ENCODE data around the gene MFSD12. TPM values are rescaled to one million over a fixed set of nuclear protein-coding genes. Genes with fewer than 3 reads are reported as not detected.
A peak's percentile ranks its signal among the peaks of the same experiment; 100 is the strongest.
"Not testable (repeated sequence)": the region's sequence is repeated elsewhere in the genome, so short reads cannot be mapped to it uniquely, and the experiment has no call there.

MFSD12 gene
- polyA plus RNA-seq, 3 donors: 44.0 to 93.7 (median 60.7) TPM

DNA sequence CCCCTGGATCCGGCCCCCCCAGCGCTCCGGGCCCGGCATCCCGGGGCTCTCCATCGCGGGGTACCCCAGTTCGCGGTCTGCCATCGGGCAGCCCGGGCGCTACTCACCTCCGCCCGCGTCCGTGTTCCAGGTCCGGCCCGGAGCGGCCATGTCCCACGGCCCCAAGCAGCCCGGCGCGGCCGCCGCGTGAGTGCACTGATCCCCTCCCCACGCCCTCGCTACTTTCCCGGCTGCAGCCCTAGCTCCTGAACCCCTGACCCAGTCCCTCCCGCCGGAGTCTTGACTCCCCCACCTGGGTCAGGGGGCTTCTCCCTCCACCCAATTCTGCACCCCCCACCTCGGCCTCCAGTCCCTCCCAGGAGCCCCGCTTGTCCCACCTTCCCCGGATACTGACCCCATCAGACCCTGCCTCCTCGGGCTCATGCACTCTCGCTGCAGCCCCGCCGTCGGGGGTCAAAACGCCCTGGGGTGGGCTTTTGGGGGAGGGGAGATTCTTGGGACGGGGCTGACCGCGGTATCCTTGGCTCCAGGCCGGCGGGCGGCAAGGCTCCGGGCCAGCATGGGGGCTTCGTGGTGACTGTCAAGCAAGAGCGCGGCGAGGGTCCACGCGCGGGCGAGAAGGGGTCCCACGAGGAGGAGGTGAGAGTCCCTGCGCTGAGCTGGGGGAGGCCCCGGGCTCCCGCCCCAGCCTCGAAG, 15.9 kb upstream of the MFSD12 start:
- no peak for DNase-seq (ENCODE audit: extremely low read depth in 1 of 11, low read depth in 9 of 11, low spot score in 4 of 11)

DNA sequence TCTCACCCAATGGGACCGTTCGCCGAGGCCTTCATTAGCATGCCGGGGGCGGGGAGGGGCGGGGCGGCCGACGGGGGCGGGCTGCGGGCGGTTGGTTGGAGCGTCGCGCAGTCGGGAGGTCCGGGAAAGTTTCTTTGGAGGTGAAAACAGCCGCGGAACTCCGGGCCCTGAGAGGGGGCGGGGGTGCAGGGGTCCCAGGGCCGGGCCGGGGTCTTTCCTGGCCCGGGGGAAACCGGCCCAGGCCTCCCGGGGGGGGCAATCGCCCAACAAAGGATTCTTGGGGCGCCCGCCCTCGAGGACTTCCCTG, 15.4 kb upstream of the MFSD12 start, which contains the start of gene HMG20B:
HMG20B (plus strand) TSS at position 90 of the 307 bp plus-strand sequence. CDS start 366 bp downstream, outside the sequence.
- no peak for DNase-seq (ENCODE audit: extremely low read depth in 1 of 11, low read depth in 9 of 11, low spot score in 4 of 11)

DNA sequence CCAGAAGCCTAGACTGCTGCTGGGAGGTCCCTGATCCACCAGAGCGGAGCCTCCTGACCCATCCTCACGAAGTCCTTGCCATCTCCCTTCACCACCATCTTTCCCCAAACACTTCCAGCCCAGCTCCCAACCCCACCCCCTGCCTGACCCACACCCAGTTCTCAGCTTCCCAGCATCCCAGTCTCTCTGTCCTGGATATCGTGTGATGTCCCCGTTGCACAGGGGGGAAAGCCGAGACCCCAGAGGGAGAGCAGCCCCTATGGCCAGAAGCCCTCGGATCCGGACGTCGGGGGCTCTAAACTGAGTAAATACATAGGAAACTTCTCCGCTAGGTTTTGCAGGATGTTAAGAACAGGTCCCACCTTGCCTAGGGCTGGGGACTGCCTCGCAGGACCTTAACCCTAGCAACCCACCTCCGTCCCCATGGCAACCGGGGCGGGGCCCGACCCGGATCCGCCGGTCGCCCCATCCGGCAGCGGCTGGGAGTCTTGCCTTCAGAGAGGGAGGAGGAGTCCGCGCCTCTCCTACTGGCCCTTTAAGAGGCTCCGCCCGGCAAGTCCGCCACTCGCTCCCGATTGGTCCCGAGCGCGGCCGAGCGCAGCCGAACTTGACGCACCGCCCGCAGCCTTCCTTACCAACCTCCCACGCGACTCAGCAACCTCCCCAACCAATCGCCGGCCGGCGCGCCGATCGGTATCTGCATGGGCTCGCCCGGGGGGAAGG, 14.9 kb upstream of the MFSD12 start:
- DNase-seq (ENCODE audit: extremely low read depth in 1 of 11, low read depth in 9 of 11, low spot score in 4 of 11): peak; percentile 94 to 100 (median 99)

DNA sequence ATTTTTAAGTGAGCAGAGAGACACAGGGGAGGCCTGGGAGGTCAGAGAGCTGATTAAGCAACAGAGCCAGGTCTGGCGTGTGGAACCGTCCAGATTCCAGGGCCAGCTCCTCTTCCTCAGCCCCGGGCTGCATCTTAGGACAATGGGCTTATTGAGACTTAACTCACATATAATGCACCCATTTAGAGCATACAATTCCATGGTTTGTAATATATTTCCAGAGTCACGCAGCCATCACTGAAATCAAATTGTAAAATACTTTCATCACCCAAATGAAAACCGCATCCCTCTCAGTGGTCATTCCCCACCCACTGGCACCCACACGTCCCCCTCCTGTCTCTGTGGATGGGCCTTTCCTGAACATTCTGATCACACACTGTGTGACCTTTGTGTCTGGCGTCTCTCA, 13.2 kb upstream of the MFSD12 start:
- DNase-seq (ENCODE audit: extremely low read depth in 1 of 11, low read depth in 9 of 11, low spot score in 4 of 11): no peak

DNA sequence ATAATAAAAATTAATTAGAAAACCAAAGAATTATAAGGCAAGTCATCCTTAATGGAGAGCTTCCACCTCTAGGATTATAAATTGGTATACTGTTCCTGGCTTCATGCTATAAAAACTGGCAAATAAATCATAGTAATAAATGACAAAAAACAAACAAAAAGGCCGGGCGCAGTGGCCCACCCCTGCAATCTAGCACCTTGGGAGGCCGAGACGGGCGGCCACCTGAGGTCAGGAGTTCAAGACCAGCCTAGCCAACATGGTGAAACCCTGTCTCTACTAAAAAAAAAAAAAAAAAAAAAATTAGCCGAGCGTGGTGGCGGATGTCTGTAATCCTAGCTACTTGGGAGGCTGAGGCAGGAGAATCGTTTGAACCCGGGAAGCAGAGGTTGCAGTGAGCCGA, 12.7 kb upstream of the MFSD12 start:
- DNase-seq (ENCODE audit: extremely low read depth in 1 of 11, low read depth in 9 of 11, low spot score in 4 of 11): not testable (repeated sequence)

DNA sequence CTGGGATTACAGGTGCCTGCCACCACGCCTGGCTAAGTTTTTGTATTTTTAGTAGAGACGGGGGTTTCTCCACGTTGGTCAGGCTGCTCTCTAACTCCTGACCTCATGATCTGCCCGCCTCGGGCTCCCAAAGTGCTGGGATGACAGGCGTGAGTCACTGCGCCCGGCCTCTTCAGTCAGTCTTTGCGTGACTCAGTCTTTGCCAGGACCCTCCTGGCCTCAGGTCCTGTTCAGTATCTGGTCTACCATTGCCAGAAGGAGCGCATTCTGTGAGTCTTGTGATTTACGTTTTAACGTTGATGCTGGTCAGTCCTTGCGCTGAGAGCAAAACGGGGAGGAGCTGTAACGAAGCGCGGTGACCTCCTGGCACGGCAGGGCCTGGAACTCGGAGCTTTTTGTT, 7.8 kb upstream of the MFSD12 start:
- no peak for DNase-seq (ENCODE audit: extremely low read depth in 1 of 11, low read depth in 9 of 11, low spot score in 4 of 11)

DNA sequence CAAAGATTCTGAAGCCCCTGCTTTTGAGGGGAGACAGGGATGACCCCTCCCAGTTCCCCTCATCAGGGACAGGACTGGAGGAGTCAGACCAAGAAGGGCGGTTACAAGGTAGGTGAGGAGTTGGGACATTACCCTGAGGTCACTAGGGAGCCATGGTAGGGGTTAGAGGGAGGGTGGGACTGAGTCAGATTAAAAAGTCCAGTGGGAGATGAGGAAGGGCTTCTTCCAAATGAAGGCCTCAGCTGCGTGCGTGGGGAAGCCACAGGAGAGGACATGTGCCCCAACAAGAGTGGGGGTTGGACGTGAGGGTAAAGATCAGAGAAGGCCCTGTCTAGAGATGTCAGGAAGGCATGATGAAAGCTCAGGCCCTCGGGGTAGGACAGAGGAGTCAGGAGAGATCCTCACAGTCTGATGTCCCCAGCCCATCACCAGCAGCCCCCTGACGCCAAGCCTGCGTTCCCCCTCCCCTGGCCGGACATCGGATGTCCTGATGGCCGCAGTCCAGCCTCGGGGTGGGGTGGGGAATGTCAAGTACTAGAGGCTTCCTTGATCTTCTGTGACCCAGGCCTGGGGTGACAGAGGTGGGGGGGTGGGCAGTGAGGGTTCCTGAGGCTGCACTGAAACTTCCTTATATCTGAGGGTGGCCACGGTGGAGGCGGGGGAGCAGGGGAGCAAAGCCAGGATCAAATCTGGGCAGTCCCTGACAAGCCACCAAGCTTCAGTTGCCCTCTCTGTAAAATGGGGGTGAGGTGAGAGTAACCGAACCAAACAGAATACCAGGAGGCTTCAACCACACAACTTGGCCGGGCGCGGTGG, 6.5 kb upstream of the MFSD12 start:
- no peak for DNase-seq (ENCODE audit: extremely low read depth in 1 of 11, low read depth in 9 of 11, low spot score in 4 of 11)

DNA sequence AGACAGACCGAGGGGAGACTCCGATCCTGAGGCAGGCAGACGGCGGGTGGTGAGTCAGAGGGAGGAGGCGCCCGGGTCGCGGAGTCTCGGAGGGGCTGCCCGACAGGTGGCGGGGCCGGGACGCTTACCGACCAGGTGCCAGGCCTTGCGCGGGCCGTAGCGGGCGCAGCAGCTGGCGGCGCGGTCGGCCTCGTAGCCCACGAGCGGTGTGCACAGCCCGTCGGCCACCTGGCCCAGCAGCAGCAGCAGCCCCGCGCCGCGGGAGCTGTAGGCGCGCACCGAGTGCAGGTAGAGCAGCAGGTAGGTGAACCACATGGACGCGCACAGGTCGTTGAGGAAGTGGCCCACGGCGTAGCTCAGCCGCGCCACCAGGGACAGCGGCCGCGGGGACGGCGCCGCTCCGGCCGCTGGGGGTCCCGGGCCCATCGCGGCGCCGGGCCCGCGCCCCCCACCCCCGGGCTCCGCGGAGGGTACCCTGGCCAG, 367 bp downstream of the MFSD12 start:
- DNase-seq (ENCODE audit: extremely low read depth in 1 of 11, low read depth in 9 of 11, low spot score in 4 of 11): no peak

DNA sequence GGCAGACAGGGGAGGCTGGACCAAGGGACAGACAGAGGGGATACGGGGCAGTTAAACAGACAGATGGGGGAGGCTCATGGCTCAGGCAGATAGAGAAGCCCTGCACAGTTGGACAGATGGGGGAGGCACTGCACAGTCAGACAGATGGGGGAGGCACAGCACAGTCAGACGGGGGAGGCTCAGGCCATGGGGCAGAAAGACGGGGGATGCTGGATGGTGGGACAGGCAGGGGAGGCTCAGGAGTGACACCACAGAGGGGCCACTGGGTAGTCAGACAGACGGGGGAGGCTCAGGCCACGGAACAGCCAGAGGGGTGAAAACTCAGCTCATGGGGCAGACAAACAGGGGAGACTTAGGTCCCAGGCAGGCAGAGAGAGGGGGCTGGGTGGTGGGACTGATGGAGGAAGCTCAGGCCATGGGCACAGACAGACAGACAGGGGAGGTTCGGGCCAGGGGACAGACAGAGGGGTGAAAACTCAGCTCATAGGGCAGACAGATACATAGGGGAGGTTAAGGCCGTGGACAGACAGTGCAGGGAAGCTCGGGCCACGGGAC, 886 bp downstream of the MFSD12 start:
- no peak for DNase-seq (ENCODE audit: extremely low read depth in 1 of 11, low read depth in 9 of 11, low spot score in 4 of 11)

DNA sequence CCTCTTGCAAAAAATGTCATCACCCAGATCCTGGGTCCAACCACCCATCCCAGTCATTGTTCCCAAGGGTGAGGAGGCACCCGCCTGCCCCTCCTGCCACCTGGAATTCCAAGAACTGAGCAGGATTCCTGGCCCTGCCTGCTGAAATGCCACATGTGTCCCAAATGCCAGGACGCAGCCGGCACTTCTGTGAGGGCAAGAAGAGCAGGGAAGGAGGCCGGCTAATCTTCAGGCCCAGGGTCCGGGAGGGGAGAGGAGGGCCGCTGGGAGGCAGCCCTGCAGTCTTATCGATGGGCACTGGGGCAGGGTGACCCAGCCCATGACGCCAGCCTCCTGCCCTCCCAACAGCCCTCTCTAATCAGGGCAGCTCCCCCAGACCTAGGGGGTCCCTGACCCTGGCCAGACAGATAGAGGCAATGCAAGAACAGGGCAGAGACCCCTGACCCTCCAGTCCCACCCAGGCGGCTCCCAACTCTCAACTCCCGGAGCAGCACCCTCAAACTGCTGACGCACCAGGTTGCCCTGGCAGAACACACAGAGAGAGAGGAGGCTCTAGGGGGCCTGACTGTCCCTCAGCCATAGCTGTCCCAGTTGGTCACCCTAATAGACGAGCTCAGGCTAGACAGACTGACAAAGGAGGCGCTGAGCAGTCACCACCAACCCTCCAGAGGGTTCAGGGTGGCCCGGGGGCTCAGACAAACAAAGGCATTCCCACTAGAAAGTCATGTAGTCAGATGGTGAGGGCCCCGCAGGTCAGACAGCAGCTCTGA, 1.5 kb downstream of the MFSD12 start:
- no peak for DNase-seq (ENCODE audit: extremely low read depth in 1 of 11, low read depth in 9 of 11, low spot score in 4 of 11)

DNA sequence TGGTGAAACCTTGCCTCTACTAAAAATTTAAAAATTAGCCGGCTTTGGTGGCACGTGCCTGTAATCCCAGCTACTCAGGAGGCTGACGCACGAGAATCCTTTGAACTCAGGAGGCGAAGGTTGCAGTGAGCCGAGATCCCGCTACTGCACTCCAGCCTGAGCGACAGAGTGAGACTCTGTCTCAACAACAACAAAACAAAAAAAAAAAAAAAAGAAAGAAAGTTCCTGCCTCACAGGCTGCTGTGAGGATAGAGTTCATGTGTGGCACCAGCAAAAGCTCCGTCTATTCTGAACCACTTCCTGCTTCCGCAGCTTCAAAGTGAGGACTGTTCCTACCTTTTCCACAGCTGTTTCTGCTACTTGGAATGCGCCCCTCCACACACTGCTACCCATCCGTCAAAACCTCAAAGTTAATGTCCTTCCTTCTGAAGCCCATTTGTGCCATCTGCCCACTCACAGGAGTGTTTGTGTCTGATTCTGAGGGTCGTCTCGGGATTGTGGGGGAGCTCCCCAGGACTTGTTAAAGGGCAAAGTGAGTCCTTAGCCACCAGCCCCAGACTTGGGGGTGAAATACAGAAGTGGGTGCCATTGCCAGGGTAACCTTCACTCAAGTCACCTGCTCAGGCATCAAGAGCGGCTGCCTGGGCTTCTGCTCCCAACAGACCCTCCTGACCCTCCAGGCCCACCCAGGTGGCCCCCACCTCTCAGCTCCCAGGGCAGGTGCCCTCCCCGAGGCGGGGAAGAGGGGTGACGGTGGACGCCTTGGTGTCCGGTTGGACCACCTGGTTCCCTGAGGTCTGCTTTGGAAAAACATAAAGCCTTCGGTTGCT, 2.9 kb downstream of the MFSD12 start:
- DNase-seq (ENCODE audit: extremely low read depth in 1 of 11, low read depth in 9 of 11, low spot score in 4 of 11): no peak

DNA sequence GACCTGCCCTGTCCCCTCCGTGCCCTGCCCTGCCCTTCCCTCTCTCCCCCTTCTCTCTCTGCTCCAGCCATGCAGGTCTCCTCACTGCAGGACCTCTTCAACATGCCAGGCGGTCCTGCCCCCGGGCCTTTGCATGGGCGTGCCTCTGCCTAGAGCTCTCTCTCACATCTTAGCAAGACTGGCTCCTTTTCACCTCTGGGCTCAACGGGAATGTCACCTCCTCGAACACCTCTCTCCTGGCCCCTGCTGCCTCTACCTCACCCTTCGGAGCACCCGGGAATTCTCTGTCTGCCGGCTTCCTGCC, 5.6 kb downstream of the MFSD12 start:
- no peak for DNase-seq (ENCODE audit: extremely low read depth in 1 of 11, low read depth in 9 of 11, low spot score in 4 of 11)

DNA sequence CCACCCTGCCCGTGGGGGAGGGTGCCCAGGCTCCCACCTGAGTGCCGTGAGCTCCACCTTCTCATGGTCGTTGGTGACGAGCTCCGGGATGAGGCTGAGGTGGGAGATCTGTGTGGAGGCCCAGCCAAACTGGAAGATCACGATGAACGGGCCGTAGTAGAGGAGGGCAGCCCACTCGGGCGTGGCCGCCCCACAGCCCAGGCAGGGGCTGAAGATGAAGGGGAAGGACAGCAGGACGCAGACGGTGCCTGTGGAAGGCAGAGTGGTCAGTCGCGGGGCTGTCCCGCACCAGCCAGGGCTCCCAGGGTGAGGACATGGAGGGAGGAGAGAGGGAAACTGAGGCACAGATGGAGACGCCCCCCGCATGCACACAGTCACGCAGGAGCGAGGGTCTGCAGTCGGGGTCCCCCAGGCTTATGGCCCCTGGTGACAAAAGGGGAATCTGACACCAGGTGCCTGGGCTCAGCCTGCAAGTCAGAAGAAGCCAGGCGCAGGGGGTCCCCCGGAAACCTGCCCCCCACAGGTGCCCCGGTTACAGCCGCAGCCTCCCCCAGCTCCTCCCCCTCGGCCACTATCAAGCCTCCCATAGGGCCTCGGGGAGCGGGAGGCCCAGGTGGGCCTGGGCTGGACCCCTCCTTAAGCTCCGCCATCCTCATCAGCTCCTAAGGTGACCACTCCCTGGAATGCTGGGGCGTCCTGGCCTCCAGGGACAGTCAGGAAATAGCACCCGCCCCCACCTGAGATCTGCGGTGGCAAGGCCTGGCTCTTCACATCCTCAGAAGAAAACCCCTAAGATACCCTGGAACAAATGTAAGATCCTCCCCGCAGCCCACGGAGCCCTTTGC, 6.2 kb downstream of the MFSD12 start:
- no peak for DNase-seq (ENCODE audit: extremely low read depth in 1 of 11, low read depth in 9 of 11, low spot score in 4 of 11)

DNA sequence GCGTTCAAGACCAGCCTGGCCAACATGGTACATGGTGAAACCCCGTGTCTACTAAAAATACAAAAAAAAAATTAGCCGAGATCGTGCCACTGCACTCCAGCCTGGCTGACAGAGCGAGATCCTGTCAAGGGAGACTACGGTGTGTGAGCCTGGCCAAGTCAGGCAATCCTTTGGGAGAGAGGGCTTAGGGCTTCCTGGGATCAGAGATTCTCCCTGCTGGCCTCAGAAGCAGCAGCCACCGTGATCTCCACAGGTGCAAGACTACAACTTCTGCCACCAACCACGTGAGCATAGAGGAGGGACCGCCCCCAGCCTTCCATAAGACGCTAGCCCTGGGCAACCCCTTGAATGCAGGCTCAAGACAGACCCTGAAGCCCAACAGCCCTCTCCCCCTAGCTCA, 7.6 kb downstream of the MFSD12 start:
- no peak for DNase-seq (ENCODE audit: extremely low read depth in 1 of 11, low read depth in 9 of 11, low spot score in 4 of 11)

DNA sequence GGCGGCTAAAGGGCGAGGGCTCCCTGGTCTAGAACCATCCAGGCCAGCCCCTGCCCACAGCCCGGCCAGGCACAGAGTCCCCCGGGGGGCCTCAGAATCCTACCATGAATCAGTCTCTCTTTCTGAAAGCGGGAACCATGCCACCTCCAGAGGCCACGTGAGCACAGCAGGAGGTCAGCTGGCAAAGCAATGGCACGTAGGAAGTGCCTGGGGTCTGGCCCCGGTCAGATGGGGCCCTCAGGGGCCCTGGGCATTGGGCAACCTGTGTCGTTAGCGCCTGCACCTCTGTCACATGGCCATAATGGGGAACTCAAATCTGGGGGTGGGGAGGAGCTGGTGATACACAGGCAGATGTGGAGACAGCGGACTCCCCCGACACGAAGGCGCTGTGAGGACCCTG, 8.8 kb downstream of the MFSD12 start:
- DNase-seq (ENCODE audit: extremely low read depth in 1 of 11, low read depth in 9 of 11, low spot score in 4 of 11): no peak

DNA sequence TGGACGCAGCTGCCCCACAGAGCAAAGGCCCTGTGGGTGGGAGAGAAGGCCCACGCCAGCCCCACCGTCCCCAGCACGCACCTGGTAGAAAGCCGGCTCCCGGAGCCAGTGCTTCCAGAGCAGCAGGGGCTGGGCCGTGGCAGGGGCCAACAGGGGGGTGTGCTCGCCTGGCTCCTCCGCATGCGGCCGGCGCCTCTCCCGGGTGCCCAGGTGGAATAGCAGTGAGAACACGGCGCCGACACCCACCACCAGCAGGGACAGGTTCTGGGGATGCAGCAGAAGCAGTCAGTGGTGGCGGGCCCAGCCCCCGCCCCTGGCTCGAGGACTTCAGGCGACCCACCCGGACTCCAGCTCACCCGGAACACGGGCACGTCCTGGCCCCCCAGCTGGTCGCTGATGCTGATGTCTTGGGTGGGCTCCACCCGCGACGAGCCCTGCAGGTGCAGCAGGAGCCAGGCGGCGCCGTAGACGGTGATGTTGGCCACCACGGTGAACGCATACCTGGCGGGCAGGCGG, 9.6 kb downstream of the MFSD12 start:
- no peak for DNase-seq (ENCODE audit: extremely low read depth in 1 of 11, low read depth in 9 of 11, low spot score in 4 of 11)

DNA sequence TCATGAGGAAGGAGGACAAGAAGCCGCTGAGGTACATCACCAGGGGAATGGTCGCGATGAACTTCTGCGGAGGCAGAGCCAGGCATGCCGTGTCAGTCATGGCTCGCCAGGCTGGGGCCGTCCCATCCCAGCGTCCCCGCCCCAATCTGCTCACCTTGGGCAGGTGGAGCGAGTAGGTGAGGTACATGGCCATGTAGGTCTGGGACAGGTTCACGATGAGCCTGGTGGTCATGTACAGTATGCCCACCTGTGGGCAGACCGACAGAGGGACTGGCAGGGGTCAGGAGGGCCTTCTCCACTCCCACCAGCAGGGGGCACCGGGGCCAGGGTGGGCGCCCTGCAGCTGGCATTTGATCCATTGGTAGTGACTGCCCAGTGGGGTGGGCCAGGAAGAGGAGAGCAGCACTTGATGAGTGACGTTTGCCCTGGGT, 10.1 kb downstream of the MFSD12 start:
- DNase-seq (ENCODE audit: extremely low read depth in 1 of 11, low read depth in 9 of 11, low spot score in 4 of 11): no peak

All from renal cortex interstitium (tissue), 11 donors.